A549 (cell line): Measurements from ENCODE around the gene VPS4A.

Experiments
- CHD2 ChIP-seq: fragments of 150-350 bp; IDR thresholded peaks from 2 replicates; pipeline ENCODE4 v1.6.1; 2014; ENCODE audit warnings: low read length; ENCODE audit not compliant: partially characterized antibody
- CTCF ChIP-seq: fragments of >200 bp; sonication (Bioruptor Twin); formaldehyde crosslinking; IDR thresholded peaks from 3 replicates; pipeline ENCODE4 v1.5.1; 2016
- ELK1 ChIP-seq: fragments of 150-350 bp; IDR thresholded peaks from 2 replicates; pipeline ENCODE4 v1.6.1; 2014; ENCODE audit warnings: low read depth, mild to moderate bottlenecking, low read length
- EP300 ChIP-seq, 2 experiments: fragments of >200 bp; sonication (Bioruptor Twin); formaldehyde crosslinking; IDR thresholded peaks; 2 replicates in 1 of 2; 3 replicates in 1 of 2; pipeline ENCODE4 v1.6.1; 2016 to 2017
- FOSL2 ChIP-seq, 2 experiments: fragments of 450-650 bp in 1 of 2; fragments of >200 bp in 1 of 2; sonication (Bioruptor Twin) in 1 of 2; formaldehyde crosslinking; IDR thresholded peaks; 2 replicates each; pipeline versions ENCODE4 v1.5.0 to v1.6.1; 2016 to 2020; ENCODE audit warnings: mild to moderate bottlenecking in 1 of 2, moderate library complexity in 1 of 2
- HOXA7 ChIP-seq: fragments of 250-450 bp; sonication (Bioruptor Pico); IDR thresholded peaks from 2 replicates; pipeline ENCODE4 v1.5.0; 2020; ENCODE audit warnings: mild to moderate bottlenecking, moderate library complexity
- JUN ChIP-seq, 2 experiments: fragments of >200 bp; sonication (Bioruptor Twin); formaldehyde crosslinking; IDR thresholded peaks; 2 replicates in 1 of 2; 3 replicates in 1 of 2; pipeline ENCODE4 v1.6.1; 2016 to 2017
- MYC ChIP-seq: IDR thresholded peaks from 2 replicates; pipeline ENCODE4 v1.6.1; 2012; ENCODE audit warnings: mild to moderate bottlenecking, inconsistent platforms, low read length, improper control_type of control experiment, borderline replicate concordance
- NPAS2 ChIP-seq: fragments of 250-450 bp; sonication (Bioruptor Pico); IDR thresholded peaks from 2 replicates; pipeline ENCODE4 v1.8.0; 2022; ENCODE audit warnings: mild to moderate bottlenecking, moderate library complexity, borderline replicate concordance
- POLR2A ChIP-seq: IDR thresholded peaks from 2 replicates; pipeline ENCODE4 v1.6.1; 2012; ENCODE audit warnings: mild to moderate bottlenecking, low read length
- POLR2AphosphoS2 ChIP-seq: conservative IDR thresholded peaks from 2 replicates; pipeline ENCODE4 v1.6.1; 2012; ENCODE audit warnings: low read length, improper control_type of control experiment, inconsistent platforms
- RAD21 ChIP-seq, 2 experiments: fragments of >200 bp in 1 of 2; sonication (Bioruptor Twin) in 1 of 2; formaldehyde crosslinking in 1 of 2; IDR thresholded peaks in 1 of 2; conservative IDR thresholded peaks in 1 of 2; 2 replicates in 1 of 2; 3 replicates in 1 of 2; pipeline ENCODE4 v1.6.1; 2012 to 2018; ENCODE audit warnings: inconsistent platforms in 1 of 2
- REST ChIP-seq: fragments of 200-600 bp; sonication (generic); IDR thresholded peaks from 2 replicates; pipeline ENCODE4 v1.6.1; 2016; ENCODE audit warnings: antibody characterized with exemption, mild to moderate bottlenecking, moderate library complexity
- RFX5 ChIP-seq: fragments of 450-650 bp; IDR thresholded peaks from 2 replicates; pipeline ENCODE4 v1.7.1; 2014; ENCODE audit warnings: antibody characterized with exemption, mild to moderate bottlenecking, moderate library complexity

- TF ChIP-seq CTCF: no peak
- no peak for TF ChIP-seq POLR2A
- no peak for TF ChIP-seq MYC
- no peak for TF ChIP-seq RFX5
- no peak for TF ChIP-seq NPAS2
- TF ChIP-seq ELK1: no peak
- TF ChIP-seq HOXA7 (CRISPR knock-in tag): no peak
- TF ChIP-seq RAD21 (conservative IDR thresholded peaks at IDR 0.05 in 1 of 2, IDR thresholded peaks at IDR 0.05 in 1 of 2): no peak
- TF ChIP-seq EP300 (IDR thresholded peaks at IDR 0.05): no peak
- TF ChIP-seq JUN (IDR thresholded peaks at IDR 0.05): no peak
- no peak for TF ChIP-seq REST
- TF ChIP-seq CHD2: no peak
- TF ChIP-seq FOSL2 (IDR thresholded peaks at IDR 0.05): no peak
- TF ChIP-seq FOSL2 (CRISPR knock-in tag; IDR thresholded peaks at IDR 0.05): no peak
- no peak for TF ChIP-seq POLR2AphosphoS2
Observed at GRCh38 chr16:69315486-69316311, 4.5 kb downstream of the VPS4A start.
